Gastrocnemius medialis (tissue), 4 donors: ENCODE measurements around the gene ZFP91. TPM values are rescaled to one million over a fixed set of nuclear protein-coding genes. Genes with fewer than 3 reads are reported as not detected.

Experiments
- ATAC-seq, 2 donors: fragments of 150-250 bp; one replicate each; pipeline ENCODE4 v1.9.1; 2016
- DNase-seq, 2 donors: peaks; one replicate each; pipeline ENCODE4 v3.0.0-alpha.2; 2019
- H3K27ac ChIP-seq, 4 donors: fragments of 200-600 bp; sonication (generic); 1 replicate in 1 of 4; 2 replicates in 3 of 4; pipeline ENCODE4 v1.5.1; 2016 to 2018; ENCODE audit warnings: mild to moderate bottlenecking in 2 of 4, moderate library complexity in 1 of 4
- H3K27me3 ChIP-seq, 3 donors: fragments of 200-600 bp; sonication (generic) in 2 of 3; 1 replicate in 1 of 3; 2 replicates in 2 of 3; pipeline versions ENCODE4 v1.5.1 to v1.6.0; 2016 to 2019; ENCODE audit warnings: mild to moderate bottlenecking in 1 of 3, moderate library complexity in 1 of 3
- H3K36me3 ChIP-seq, 2 donors: fragments of 200-600 bp; sonication (generic) in 1 of 2; one replicate each; pipeline ENCODE4 v1.5.1; 2017 to 2018
- H3K4me1 ChIP-seq, 2 donors: fragments of 200-600 bp; sonication (generic) in 1 of 2; one replicate each; pipeline ENCODE4 v1.5.1; 2016 to 2017; ENCODE audit warnings: mild to moderate bottlenecking in 2 of 2
- H3K4me3 ChIP-seq, 4 donors: fragments of 200-600 bp; sonication (generic) in 3 of 4; 1 replicate in 1 of 4; 2 replicates in 3 of 4; pipeline ENCODE4 v1.5.1; 2016 to 2019; ENCODE audit warnings: mild to moderate bottlenecking in 2 of 4
- H3K9me3 ChIP-seq, 3 donors: fragments of 200-600 bp; sonication (generic) in 2 of 3; 1 replicate in 1 of 3; 2 replicates in 2 of 3; pipeline ENCODE4 v1.5.1; 2016 to 2019
- POLR2A ChIP-seq, 2 donors: fragments of 450-650 bp; IDR thresholded peaks; one replicate each; pipeline ENCODE4 v1.6.1; 2017; ENCODE audit warnings: antibody characterized with exemption in 2 of 2, mild to moderate bottlenecking in 2 of 2, moderate library complexity in 2 of 2
- in situ Hi-C, 4 donors: fragments of 200-750 bp; cut with MboI; loops; one replicate each; pipeline versions ENCODE4 v1.15.0 to v1.8.0; 2017; ENCODE audit warnings: low sequenced_read_pairs in 4 of 4
- intact Hi-C: fragments of 100-400 bp; cut with DNase I; formaldehyde crosslinking; loops from one replicate; pipeline ENCODE4 v1.15.1; 2023; ENCODE audit warnings: low total_unique reads
- total RNA-seq, 4 donors: library from RNA; depleted of rRNA; stranded (reverse); fragments of >200 nt; gene quantifications; one replicate each; pipeline versions ENCODE4 v1.1.0 to v1.2.3, GENCODE V29; 2016
- TF ChIP-seq, protein P1 (sequence below), 5 experiments: fragments of 450-650 bp in 3 of 5; fragments of 200-600 bp in 2 of 5; sonication (generic) in 2 of 5; IDR thresholded peaks in 4 of 5; conservative IDR thresholded peaks in 1 of 5; 1 replicate in 4 of 5; 2 replicates in 1 of 5; pipeline ENCODE4 v1.5.1; 2016 to 2019; ENCODE audit warnings: antibody characterized with exemption in 5 of 5, mild to moderate bottlenecking in 3 of 5, moderate library complexity in 3 of 5

The ZFP91 gene
- total RNA-seq, 4 donors from 2014 or later: 59.0 to 94.7 (median 90.6) TPM

DNA sequence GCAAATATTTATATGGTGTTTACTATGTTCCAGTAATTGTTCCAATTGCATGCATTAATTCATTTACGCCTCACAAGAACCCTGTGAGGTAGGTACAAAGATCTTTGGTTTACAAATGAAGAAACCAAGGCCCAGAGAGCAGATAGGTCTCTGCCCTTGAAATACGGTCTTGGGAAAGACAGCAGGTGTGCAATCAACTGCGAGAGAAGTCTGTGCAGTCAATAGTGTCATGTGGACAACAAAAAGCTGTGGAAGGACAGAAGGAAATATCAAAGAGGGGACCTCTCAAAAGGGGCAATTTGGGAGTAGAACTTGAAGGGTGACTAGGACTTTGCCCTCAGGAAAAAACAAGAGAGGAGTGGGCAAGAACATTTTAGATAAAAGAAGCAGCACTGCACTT, 52.5 kb downstream of the ZFP91 start:
- intact Hi-C loops: no loop called here
- no peak overlapping the region for H3K27ac ChIP-seq
- no peak for ATAC-seq
- H3K4me1 ChIP-seq: peaks cover 22 to 27% of the 10 kb centered on the region in 2 donors
- no peaks in the 10 kb centered on the region for H3K36me3 ChIP-seq
- TF ChIP-seq POLR2A (IDR thresholded peaks at IDR 0.05): no peak
- TF ChIP-seq, protein P1, sequence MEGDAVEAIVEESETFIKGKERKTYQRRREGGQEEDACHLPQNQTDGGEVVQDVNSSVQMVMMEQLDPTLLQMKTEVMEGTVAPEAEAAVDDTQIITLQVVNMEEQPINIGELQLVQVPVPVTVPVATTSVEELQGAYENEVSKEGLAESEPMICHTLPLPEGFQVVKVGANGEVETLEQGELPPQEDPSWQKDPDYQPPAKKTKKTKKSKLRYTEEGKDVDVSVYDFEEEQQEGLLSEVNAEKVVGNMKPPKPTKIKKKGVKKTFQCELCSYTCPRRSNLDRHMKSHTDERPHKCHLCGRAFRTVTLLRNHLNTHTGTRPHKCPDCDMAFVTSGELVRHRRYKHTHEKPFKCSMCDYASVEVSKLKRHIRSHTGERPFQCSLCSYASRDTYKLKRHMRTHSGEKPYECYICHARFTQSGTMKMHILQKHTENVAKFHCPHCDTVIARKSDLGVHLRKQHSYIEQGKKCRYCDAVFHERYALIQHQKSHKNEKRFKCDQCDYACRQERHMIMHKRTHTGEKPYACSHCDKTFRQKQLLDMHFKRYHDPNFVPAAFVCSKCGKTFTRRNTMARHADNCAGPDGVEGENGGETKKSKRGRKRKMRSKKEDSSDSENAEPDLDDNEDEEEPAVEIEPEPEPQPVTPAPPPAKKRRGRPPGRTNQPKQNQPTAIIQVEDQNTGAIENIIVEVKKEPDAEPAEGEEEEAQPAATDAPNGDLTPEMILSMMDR (IDR thresholded peaks at IDR 0.05 in 4 of 5, conservative IDR thresholded peaks at IDR 0.05 in 1 of 5): no peak
- no peaks in the 10 kb centered on the region for H3K27me3 ChIP-seq
- H3K4me3 ChIP-seq: no peak overlapping the region
- DNase-seq: no peak
- in situ Hi-C loops: loop anchor here in 1 of 4 donors (25.0 kb wide), 1 partner anchor 506 kb away; the partner anchor contains the start of gene FAM111A
- no peaks in the 10 kb centered on the region for H3K9me3 ChIP-seq

DNA sequence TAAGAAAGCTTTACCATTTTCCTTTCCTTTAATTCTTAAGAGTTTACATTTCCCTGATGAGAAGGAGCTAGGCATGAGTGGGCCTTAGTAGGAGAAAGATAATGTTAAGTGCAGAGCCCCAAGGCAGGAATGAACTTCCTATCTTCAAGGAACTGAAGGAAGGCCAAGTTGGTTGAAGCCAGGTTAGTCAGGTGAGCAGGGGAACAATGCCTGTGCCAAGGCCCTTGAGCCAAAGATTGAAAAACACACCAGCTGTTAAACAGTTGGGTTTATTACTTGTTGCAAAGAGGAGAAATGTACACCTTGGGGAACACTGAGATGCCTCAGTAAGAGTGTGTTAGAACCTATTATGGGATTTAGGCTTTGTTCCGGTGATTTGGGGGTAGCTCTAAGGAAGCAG, 53.6 kb downstream of the ZFP91 start:
- H3K27me3 ChIP-seq: no peaks in the 10 kb centered on the region
- TF ChIP-seq, protein P1 (IDR thresholded peaks at IDR 0.05 in 4 of 5, conservative IDR thresholded peaks at IDR 0.05 in 1 of 5): no peak
- no peak for TF ChIP-seq POLR2A (IDR thresholded peaks at IDR 0.05)
- ATAC-seq: no peak
- DNase-seq: no peak
- in situ Hi-C loops (loop anchor here in 1 of 4 donors (25.0 kb wide), 1 partner anchor 505 kb away; the partner anchor contains the start of gene FAM111A), intact Hi-C loops (no loop called here)
- no peak overlapping the region for H3K4me3 ChIP-seq
- H3K4me1 ChIP-seq: peaks cover 13 to 16% of the 10 kb centered on the region in 2 donors
- no peak overlapping the region for H3K27ac ChIP-seq
- H3K9me3 ChIP-seq: no peaks in the 10 kb centered on the region
- no peaks in the 10 kb centered on the region for H3K36me3 ChIP-seq

DNA sequence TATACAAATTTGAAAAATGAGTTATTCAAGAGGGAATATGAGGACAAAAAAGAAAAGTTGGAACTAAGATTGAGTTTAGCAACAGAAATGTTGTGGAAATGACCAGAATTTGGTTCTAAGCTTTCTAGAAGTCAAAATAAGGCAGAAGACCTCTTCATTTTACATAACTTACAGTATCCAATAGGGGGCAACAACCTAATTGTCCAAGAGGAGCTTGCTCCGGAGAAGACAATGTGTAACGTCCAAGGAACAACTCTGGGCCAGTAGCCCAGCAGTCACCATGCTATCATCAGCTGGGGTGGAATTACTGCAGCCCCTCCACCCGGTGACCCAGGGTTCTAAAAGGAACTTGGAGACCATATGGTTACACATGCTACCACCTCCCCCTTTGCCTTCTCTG, 57.7 kb downstream of the ZFP91 start:
- DNase-seq (no peak), ATAC-seq (no peak)
- Histone ChIP-seq H3K27me3 (no peaks in the 10 kb centered on the region), H3K4me3 (no peak overlapping the region), H3K36me3 (no peaks in the 10 kb centered on the region), H3K4me1 (peaks cover 5 to 10% of the 10 kb centered on the region in 2 donors), H3K27ac (no peak overlapping the region), H3K9me3 (no peaks in the 10 kb centered on the region)
- in situ Hi-C loops (loop anchor here in 1 of 4 donors (25.0 kb wide), 1 partner anchor 501 kb away; the partner anchor contains the start of gene FAM111A), intact Hi-C loops (no loop called here)
- TF ChIP-seq, protein P1 (IDR thresholded peaks at IDR 0.05 in 4 of 5, conservative IDR thresholded peaks at IDR 0.05 in 1 of 5): no peak
- TF ChIP-seq POLR2A (IDR thresholded peaks at IDR 0.05): no peak

DNA sequence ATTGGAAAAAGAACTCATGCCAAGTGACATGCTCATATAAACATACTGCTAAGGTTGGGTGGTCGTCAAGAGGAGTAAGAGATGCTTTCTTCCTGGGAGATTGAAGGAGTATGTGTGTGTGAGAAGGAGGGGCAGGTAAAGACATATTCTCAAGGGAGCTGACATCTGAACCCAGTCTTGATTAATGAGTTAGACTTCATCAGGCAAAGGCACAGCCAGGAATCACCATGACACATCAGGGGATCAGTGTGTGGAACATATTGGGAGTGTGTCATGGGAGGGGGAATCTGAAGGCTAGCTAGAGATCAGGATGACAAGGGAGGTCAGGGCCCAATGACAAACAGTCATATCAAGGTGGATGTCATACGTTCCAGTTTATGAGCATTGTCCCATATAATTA, 58.5 kb downstream of the ZFP91 start:
- no peak for TF ChIP-seq POLR2A (IDR thresholded peaks at IDR 0.05)
- TF ChIP-seq, protein P1 (IDR thresholded peaks at IDR 0.05 in 4 of 5, conservative IDR thresholded peaks at IDR 0.05 in 1 of 5): no peak
- no peak overlapping the region for H3K4me3 ChIP-seq
- ATAC-seq: no peak
- H3K36me3 ChIP-seq: no peaks in the 10 kb centered on the region
- DNase-seq: no peak
- intact Hi-C loops (no loop called here), in situ Hi-C loops (loop anchor here in 1 of 4 donors (25.0 kb wide), 1 partner anchor 500 kb away; the partner anchor contains the start of gene FAM111A)
- no peaks in the 10 kb centered on the region for H3K9me3 ChIP-seq
- H3K27me3 ChIP-seq: no peaks in the 10 kb centered on the region
- peaks cover 5 to 10% of the 10 kb centered on the region in 2 donors for H3K4me1 ChIP-seq
- no peak overlapping the region for H3K27ac ChIP-seq

DNA sequence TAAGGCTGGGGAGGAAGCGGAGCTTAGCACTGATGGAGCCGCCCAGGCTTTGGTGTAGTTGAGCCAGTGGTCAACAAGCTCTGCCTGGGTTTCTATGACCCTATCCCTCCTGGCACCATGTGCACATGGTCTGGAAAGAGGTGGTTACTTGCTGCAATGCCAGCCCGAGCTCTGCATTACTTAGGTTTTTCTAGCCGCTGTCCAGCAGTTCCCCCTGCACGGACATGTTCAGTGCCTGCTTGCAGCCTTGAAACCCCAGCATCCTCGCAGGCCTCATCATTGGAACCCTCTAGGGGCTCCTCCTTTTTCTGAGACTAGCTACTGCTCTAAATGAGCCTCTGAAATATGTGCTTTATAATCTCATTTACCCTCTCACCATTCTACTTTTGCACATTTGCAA, 60.2 kb downstream of the ZFP91 start:
- Histone ChIP-seq H3K4me3 (no peak overlapping the region), H3K9me3 (no peaks in the 10 kb centered on the region), H3K27me3 (no peaks in the 10 kb centered on the region), H3K4me1 (peaks cover 5 to 10% of the 10 kb centered on the region in 2 donors), H3K36me3 (no peaks in the 10 kb centered on the region), H3K27ac (no peak overlapping the region)
- in situ Hi-C loops: loop anchor here in 1 of 4 donors (25.0 kb wide), 1 partner anchor 498 kb away; the partner anchor contains the start of gene FAM111A
- TF ChIP-seq, protein P1 (IDR thresholded peaks at IDR 0.05 in 4 of 5, conservative IDR thresholded peaks at IDR 0.05 in 1 of 5): no peak
- TF ChIP-seq POLR2A (IDR thresholded peaks at IDR 0.05): no peak
- intact Hi-C loops: no loop called here
- ATAC-seq (no peak), DNase-seq (no peak)
